Ascending aorta (tissue), 2 donors: ENCODE results near the gene NRBF2. TPM values are rescaled to one million over a fixed set of nuclear protein-coding genes. Genes with fewer than 3 reads are reported as not detected.

ENCODE experiments used
- DNase-seq, 2 donors: peaks; one replicate each; pipeline ENCODE4 v3.0.0-alpha.2; 2019; ENCODE audit warnings: low spot score in 2 of 2
- H3K27ac ChIP-seq, 2 donors: fragments of 200-600 bp; sonication (generic); one replicate each; pipeline ENCODE4 v1.5.1; 2016 to 2017; ENCODE audit warnings: mild to moderate bottlenecking in 1 of 2
- H3K27me3 ChIP-seq: fragments of 200-600 bp; sonication (generic); one replicate; pipeline ENCODE4 v1.5.1; 2017
- H3K36me3 ChIP-seq, 2 donors: fragments of 200-600 bp; sonication (generic); one replicate each; pipeline ENCODE4 v1.5.1; 2016
- H3K4me1 ChIP-seq, 2 donors: fragments of 200-600 bp; sonication (generic); one replicate each; pipeline ENCODE4 v1.5.1; 2016 to 2017; ENCODE audit warnings: mild to moderate bottlenecking in 1 of 2
- H3K4me3 ChIP-seq, 2 donors: fragments of 200-600 bp; sonication (generic); one replicate each; pipeline ENCODE4 v1.5.1; 2016 to 2017; ENCODE audit warnings: mild to moderate bottlenecking in 1 of 2
- H3K9me3 ChIP-seq, 2 donors: fragments of 200-600 bp; sonication (generic); one replicate each; pipeline ENCODE4 v1.5.1; 2016
- intact Hi-C: fragments of 100-400 bp; cut with DNase I; formaldehyde crosslinking; loops from one replicate; pipeline ENCODE4 v1.15.1; 2023
- total RNA-seq: library from RNA; depleted of rRNA; stranded (reverse); fragments of >200 nt; gene quantifications from one replicate; pipeline ENCODE4 v1.1.0, GENCODE V29; 2016
- TF ChIP-seq, protein P1 (sequence below), 3 experiments: fragments of 200-600 bp in 2 of 3; fragments of 450-650 bp in 1 of 3; sonication (generic) in 2 of 3; IDR thresholded peaks; one replicate each; pipeline ENCODE4 v1.5.1; 2016 to 2019; ENCODE audit warnings: antibody characterized with exemption in 3 of 3, mild to moderate bottlenecking in 1 of 3, moderate library complexity in 1 of 3

NRBF2 gene
- total RNA-seq, 1 donor from 2014 or later, result 4.2 TPM

DNA sequence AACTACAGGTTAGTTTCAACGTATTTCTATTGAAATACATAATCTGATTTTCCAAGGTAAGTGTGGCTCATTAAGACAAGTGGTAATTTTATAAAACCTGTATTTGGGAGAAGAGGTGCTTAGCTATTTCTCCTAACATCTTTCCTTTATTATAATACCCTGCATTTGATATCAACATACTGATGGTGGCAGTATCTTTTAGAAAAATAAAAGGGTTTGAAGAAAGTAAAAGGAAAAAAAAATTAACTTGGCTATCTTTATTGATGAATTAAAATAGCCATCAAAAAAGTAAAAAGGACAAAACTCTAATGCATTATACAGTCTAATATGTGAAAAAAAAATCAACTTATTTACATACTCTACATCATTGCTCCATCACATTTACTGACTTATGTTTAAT lies 68.0 kb downstream of the NRBF2 start:
- Histone ChIP-seq H3K27ac (no peak overlapping the region), H3K27me3 (no peaks in the 10 kb centered on the region), H3K36me3 (peaks cover 0 to 12% of the 10 kb centered on the region in 2 donors), H3K4me1 (peaks cover 4 to 12% of the 10 kb centered on the region in 2 donors), H3K9me3 (no peaks in the 10 kb centered on the region), H3K4me3 (no peak overlapping the region)
- intact Hi-C loops, result no loop called here
- TF ChIP-seq, protein P1, sequence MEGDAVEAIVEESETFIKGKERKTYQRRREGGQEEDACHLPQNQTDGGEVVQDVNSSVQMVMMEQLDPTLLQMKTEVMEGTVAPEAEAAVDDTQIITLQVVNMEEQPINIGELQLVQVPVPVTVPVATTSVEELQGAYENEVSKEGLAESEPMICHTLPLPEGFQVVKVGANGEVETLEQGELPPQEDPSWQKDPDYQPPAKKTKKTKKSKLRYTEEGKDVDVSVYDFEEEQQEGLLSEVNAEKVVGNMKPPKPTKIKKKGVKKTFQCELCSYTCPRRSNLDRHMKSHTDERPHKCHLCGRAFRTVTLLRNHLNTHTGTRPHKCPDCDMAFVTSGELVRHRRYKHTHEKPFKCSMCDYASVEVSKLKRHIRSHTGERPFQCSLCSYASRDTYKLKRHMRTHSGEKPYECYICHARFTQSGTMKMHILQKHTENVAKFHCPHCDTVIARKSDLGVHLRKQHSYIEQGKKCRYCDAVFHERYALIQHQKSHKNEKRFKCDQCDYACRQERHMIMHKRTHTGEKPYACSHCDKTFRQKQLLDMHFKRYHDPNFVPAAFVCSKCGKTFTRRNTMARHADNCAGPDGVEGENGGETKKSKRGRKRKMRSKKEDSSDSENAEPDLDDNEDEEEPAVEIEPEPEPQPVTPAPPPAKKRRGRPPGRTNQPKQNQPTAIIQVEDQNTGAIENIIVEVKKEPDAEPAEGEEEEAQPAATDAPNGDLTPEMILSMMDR (IDR thresholded peaks at IDR 0.05), result no peak
- no peak for DNase-seq
